HG03139 (cell line): ENCODE data around the gene MAD1L1.
"Not testable (repeated sequence)": the region's sequence is repeated elsewhere in the genome, so short reads cannot be mapped to it uniquely, and the experiment has no call there.

Source experiments
- ATAC-seq: cut with Tn5 transposase; IDR thresholded peaks from one replicate; pipeline ENCODE4 v1.9.1; 2021; ENCODE audit not compliant: unreplicated experiment

MAD1L1 gene

DNA sequence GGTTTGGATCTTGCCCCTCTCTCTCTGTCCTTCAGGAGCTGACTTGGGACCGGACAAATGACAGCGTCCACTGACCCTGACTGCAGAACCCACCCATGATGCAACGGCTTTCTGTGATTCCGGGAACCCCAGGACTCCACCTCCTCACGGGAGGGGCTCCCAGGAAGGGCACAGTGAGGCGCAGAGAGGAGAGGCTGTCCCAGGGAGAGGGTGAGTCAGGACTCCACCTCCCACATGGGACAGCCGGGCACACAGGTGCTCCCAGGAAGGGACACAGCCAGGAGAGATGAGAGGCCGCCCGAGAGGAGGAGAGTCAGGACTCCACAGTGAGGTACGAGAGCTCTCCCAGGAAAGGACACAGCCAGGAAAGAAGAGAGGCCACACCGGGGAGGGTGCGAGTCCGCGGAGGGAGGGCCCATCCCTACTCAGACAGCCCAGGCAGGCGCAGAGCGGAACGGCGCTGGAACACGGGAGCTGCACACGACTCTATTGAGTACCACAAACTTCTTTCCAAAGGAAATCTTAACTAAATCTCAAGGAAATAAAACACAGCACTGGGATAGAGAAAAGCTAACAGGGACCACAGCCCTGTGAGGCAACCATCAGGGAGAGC, 162.5 kb downstream of the MAD1L1 start:
- ATAC-seq: no peak

DNA sequence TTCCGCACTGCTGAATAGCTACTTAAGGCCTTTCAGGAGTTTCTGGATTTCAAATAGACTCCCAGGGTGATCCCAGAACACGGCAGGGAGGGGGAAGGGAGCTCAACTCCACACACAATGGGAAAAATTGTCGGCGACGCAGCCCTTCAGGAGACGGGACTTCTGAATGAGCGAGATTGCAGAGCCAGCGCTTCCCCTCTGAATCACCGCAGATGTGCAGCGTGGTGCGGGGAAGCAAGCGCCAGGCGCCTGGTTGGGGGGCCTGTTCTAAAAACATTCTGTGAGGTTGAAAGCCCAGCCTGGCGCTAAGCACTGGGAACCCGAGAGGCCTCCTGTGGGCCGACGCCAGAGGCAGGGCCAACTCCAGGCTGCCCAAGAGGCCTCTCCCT, 163.3 kb downstream of the MAD1L1 start:
- ATAC-seq: no peak

DNA sequence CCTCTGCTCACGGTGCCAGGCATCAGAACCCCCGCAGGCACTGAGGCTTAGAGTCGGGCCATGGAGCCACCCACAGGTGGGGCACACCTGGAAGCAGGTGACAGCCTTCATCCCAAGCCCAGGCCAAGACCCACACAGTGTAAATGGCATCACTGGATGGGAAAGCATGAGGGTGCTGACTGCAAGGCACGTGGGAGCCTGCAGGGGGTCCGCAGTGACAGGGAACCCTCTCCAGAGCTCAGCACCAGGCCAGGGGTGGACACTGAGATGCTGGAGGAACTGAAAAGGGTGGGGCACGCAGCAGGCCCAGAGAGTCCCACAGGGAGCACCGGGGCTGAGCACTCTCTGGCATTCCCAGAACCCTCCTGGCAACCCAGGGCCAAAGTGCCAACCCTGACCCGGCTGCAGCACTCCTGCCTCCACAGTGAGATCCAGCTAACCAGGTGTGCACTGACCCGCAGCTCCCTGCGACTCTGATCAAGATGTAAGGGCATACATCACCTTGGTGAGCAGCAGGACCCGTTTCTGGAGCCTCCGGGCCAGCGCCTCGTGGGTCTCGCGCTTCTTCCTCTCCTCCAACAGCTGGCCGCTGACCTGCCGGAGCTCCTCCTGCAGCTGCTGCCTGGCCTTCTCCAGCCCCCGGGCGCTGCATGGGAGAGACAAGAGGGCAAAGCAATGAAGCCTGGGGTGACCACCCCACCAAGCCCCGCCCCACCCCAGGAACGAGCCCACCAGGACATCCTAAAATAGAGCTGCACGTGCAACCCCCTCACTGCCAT, 163.9 kb downstream of the MAD1L1 start:
- ATAC-seq: no peak

GRCh38 chr7:2066251-2066919, 166.4 kb downstream of the MAD1L1 start:
- ATAC-seq: no peak

DNA sequence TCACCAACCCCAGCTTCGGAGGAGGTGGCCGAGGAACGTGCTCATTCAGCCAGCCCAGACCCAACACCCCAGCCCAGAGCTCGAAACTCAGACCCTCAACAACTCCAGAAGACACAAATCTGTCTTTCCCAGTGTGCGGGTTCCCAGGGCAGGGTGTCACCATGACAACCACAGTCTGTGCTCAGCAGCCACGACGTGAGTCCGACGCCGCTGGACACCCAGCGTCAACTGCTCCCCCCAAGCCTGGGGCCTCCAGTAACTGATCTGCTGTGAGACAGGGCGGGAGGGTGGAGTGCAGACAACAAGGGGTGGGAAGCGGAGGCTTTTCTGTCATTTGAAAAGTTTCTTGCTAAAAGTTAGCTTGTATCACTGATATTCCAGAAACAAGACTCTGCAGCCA, 167.2 kb downstream of the MAD1L1 start:
- ATAC-seq: no peak

DNA sequence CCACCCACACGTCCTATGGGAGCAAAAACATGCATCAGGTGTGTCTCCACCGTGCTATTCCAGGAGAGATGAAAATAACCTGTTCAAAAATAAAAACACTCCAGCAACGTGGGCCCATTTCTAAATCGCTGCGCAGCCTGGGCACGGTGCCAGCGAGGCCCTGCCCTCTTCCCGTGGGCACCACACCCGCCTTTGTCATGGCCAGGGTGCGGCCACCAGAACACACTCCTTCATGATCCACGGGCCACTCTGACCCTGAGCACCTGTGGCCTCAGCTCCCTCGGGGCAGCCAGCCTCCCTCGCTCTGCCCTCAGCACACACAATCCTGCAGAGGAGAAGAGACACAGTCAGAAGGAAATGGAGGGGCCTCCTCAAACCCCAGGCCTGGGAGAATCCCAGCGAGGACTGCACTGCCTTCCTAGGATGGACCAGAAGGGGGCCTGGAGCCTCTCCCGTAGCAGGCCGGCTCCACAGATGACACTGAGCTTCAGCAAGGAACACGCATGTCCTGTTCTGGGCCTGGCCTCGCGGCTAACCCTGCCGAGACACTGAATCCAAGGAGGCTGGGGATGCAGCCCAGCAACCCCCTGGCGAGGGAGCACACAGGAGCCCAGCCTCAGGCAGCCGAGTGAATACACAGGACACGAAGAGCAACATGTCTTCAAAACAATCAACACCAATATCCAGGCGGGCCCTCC, 169.0 kb downstream of the MAD1L1 start:
- ATAC-seq: no peak

DNA sequence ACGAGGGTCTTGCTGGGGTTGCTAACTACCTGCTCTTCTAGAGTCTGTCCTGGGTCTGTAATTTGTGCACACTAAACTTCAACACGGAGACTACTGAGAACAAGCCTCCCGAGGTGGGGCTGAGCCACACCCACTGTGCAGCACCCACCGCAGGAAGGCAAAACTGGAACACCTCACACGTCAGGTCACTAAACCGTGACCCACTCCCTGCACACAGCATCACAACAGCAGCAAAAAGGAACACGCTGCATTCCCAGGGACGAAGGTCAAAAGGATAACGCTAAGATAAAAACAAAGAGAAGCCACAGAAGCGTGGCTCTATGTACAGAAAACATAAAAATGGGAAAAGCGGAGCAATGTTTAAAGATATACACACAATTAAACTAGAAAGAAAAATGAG, 170.1 kb downstream of the MAD1L1 start:
- ATAC-seq: no peak

- ATAC-seq: no peak
Observed at GRCh38 chr7:2060701-2061100, 172.0 kb downstream of the MAD1L1 start.

- no peak for ATAC-seq
Observed at GRCh38 chr7:2059964-2060700, 172.6 kb downstream of the MAD1L1 start.

- not testable (repeated sequence) for ATAC-seq
Observed at GRCh38 chr7:2058246-2058645, 174.5 kb downstream of the MAD1L1 start.

- no peak for ATAC-seq
Observed at GRCh38 chr7:2055956-2056355, 176.8 kb downstream of the MAD1L1 start.

GRCh38 chr7:2054927-2055326, 177.8 kb downstream of the MAD1L1 start:
- no peak for ATAC-seq

DNA sequence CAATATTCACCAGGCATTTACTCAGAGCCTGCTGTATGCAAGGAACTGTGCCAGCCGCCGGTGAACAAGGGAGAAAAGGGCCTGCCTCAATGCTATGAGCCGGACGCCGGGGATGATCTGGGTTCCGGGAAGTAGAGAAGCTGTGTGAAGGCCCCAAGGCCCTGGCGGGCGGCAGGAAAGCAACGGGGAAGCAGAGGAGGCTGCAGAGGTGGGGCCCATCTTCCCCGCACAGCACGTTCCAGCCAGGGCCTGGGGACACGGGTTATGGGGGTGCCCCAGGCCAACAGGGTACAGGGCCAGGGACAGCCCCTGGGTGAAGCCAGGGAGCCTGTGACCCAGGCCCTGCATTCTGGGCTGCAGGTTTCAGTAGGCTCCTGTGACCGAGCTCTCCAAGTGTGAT, 179.3 kb downstream of the MAD1L1 start:
- ATAC-seq: no peak

DNA sequence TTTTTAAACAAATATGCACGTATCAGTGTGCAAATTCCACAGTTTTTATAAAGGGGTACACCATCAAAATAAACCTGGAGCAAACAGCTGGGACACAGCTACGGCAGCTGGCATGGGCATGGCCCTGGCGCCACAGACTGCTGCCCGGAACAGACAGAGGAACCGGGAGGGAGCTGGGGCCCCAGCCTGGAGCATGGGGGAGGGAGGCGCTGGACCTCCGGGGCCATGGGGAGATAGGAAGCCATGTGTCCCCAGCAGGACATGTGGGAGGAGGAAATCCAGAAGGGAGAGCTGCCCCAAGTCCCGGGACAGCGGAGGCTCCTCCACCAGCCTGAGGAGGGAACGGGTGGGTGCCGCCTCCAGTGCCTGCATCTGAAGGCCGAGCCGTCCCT, 180.1 kb downstream of the MAD1L1 start:
- ATAC-seq: no peak

DNA sequence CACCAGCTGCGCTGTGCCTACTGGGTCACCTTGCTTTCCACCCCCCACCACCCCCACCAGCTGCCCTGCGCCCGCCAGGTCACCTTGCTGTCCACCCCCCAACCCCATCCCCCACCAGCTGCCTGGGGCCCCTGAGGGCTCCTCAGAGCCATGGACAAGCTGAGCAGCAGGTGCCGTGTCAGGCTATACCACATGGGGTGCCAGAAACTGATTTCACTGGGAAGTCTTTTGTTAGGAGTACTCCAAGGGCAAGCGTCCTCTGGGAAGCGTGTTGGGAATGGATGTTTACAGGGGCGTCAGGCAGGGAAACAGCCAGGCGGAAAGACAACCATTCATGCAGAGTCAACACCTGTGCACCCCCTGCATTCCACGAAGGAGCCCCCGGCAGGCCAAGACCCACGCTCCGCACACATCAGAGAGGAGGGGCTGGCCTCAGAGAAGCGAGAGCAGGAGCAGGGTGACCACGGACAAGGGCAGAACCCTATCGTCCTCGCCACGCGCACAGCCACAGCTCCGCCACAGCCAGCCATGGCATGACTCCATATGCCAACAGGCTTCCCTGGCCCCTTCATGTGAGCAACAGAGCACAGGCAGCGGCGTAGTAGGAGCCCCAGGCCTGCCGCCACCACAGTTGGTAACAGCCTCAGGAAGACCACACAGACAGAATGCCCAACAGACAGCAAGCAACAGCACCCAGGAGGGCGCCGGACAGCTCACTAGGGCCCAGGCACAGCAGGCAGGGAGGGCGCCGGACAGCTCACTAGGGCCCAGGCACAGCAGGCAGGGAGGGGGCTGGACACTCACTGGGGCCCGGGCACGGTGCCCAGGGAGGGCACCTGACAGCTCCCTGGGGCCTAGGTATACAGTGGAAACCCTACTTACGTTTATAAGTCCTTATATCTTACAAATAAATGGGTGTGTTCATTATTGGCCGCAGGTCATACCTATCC, 180.8 kb downstream of the MAD1L1 start:
- ATAC-seq: no peak

DNA sequence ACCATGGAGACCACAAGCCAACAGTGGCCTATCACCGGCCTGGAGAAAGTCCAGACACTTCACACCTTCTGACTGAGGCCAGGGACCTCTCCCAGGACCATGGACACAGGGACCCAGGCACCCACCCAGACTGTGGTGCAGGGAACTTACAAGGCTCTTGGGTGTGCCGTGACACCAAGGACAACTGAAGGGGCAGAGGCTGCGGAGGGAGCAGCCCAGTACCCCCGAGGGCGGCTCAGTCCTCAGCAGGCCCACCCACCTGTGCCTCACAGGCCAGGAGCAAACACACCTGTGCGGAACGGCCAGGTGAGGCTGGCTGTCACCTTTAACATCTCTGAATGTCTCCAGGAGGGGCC, 182.3 kb downstream of the MAD1L1 start:
- no peak for ATAC-seq

GRCh38 chr7:2049782-2050510, 182.8 kb downstream of the MAD1L1 start:
- no peak for ATAC-seq

- ATAC-seq: no peak
Observed at GRCh38 chr7:2049111-2049781, 183.5 kb downstream of the MAD1L1 start.

DNA sequence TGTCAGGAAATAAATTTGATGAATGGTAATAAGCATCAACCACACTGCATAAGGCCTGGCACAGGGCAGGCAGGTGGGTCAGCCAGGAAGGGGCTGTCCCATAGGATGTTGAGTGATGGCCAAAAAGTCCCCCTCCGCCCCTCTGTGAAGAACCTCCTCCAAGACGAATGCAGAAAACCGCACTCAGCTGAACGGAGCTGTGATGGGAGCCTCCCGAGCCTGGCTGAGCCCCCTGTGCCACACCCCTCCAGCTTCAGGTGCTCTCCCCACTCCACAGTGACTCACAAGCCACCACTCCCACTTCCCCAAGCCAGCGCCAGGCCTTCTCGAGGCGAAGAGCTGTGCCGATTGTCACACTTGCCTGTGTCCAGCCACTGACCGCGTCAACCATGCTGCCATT, 184.2 kb downstream of the MAD1L1 start:
- ATAC-seq: no peak
